H9 (cell line): ENCODE data around the gene GCAT. TPM values are rescaled to one million over a fixed set of nuclear protein-coding genes. Genes with fewer than 3 reads are reported as not detected.

Experiments used
- DNase-seq: peaks from one replicate; pipeline ENCODE4 v3.0.0-alpha.2; 2017
- H2AFZ ChIP-seq: one replicate; pipeline ENCODE4 v1.6.1; 2013; ENCODE audit warnings: mild to moderate bottlenecking, low read length, control low read depth, moderate library complexity
- H2AK5ac ChIP-seq: 2 replicates; pipeline ENCODE4 v1.6.1; 2013; ENCODE audit warnings: low read length, control low read depth, mixed read lengths; ENCODE audit not compliant: insufficient read length
- H2BK120ac ChIP-seq: one replicate; pipeline ENCODE4 v1.6.1; 2013; ENCODE audit warnings: low read depth, mild to moderate bottlenecking, low read length, control low read depth, inconsistent platforms; ENCODE audit not compliant: poor library complexity, severe bottlenecking
- H2BK12ac ChIP-seq: 2 replicates; pipeline ENCODE4 v1.6.1; 2013; ENCODE audit warnings: low read length, control low read depth, mixed read lengths, low read depth; ENCODE audit not compliant: insufficient read length
- H2BK15ac ChIP-seq: 2 replicates; pipeline ENCODE4 v1.6.1; 2013; ENCODE audit warnings: low read depth, low read length, control low read depth
- H2BK20ac ChIP-seq: one replicate; pipeline ENCODE4 v1.6.1; 2013; ENCODE audit warnings: low read depth, mild to moderate bottlenecking, low read length, control low read depth, inconsistent platforms; ENCODE audit not compliant: poor library complexity, severe bottlenecking
- H2BK5ac ChIP-seq: 2 replicates; pipeline ENCODE4 v1.6.1; 2013; ENCODE audit warnings: low read length, control low read depth, mixed read lengths; ENCODE audit not compliant: insufficient read length
- H3K14ac ChIP-seq: 2 replicates; pipeline ENCODE4 v1.6.1; 2013; ENCODE audit warnings: low read length, control low read depth; ENCODE audit not compliant: insufficient read depth
- H3K18ac ChIP-seq: 2 replicates; pipeline ENCODE4 v1.6.1; 2013; ENCODE audit warnings: low read depth, mild to moderate bottlenecking, mixed read lengths, low read length, control low read depth; ENCODE audit not compliant: insufficient read length
- H3K23ac ChIP-seq: 2 replicates; pipeline ENCODE4 v1.6.1; 2013; ENCODE audit warnings: low read length, control low read depth, mixed read lengths, low read depth; ENCODE audit not compliant: insufficient read length
- H3K23me2 ChIP-seq: 2 replicates; pipeline ENCODE4 v1.6.1; 2013; ENCODE audit warnings: low read depth, mild to moderate bottlenecking, mixed read lengths, low read length, control low read depth; ENCODE audit not compliant: insufficient read length, poor library complexity, severe bottlenecking
- H3K27ac ChIP-seq: 2 replicates; pipeline ENCODE4 v1.5.1; 2013; ENCODE audit warnings: low read length, control low read depth, mixed read lengths, low read depth; ENCODE audit not compliant: insufficient read length
- H3K27me3 ChIP-seq: 2 replicates; pipeline ENCODE4 v1.6.1; 2013; ENCODE audit warnings: low read length, control low read depth, inconsistent platforms; ENCODE audit not compliant: insufficient read depth
- H3K4ac ChIP-seq: 2 replicates; pipeline ENCODE4 v1.6.1; 2013; ENCODE audit warnings: low read depth, mild to moderate bottlenecking, control low read depth, inconsistent platforms, low read length, moderate library complexity
- H3K4me1 ChIP-seq: 2 replicates; pipeline ENCODE4 v1.6.1; 2013; ENCODE audit warnings: low read length, control low read depth, inconsistent platforms; ENCODE audit not compliant: insufficient read depth
- H3K4me2 ChIP-seq: 2 replicates; pipeline ENCODE4 v1.6.1; 2013; ENCODE audit warnings: low read length, control low read depth, mixed read lengths; ENCODE audit not compliant: insufficient read length, insufficient read depth
- H3K56ac ChIP-seq: 2 replicates; pipeline ENCODE4 v1.6.1; 2013; ENCODE audit warnings: low read depth, mild to moderate bottlenecking, mixed read lengths, low read length, control low read depth; ENCODE audit not compliant: insufficient read length
- H3K79me1 ChIP-seq: 2 replicates; pipeline ENCODE4 v1.6.1; 2013; ENCODE audit warnings: low read depth, mild to moderate bottlenecking, moderate library complexity, low read length, control low read depth, inconsistent platforms; ENCODE audit not compliant: insufficient read depth, poor library complexity, severe bottlenecking
- H3K79me2 ChIP-seq: 2 replicates; pipeline ENCODE4 v1.6.1; 2013; ENCODE audit warnings: low read length, control low read depth, inconsistent platforms; ENCODE audit not compliant: insufficient read depth
- H3K9ac ChIP-seq: 2 replicates; pipeline ENCODE4 v1.6.1; 2013; ENCODE audit warnings: low read length, control low read depth, mixed read lengths; ENCODE audit not compliant: insufficient read length; ENCODE audit errors: extremely low read depth
- H3K9me3 ChIP-seq: one replicate; pipeline ENCODE4 v1.6.1; 2013; ENCODE audit warnings: low read depth, low read length, inconsistent platforms; ENCODE audit not compliant: control insufficient read depth
- H3T11ph ChIP-seq: one replicate; pipeline ENCODE4 v1.6.1; 2013; ENCODE audit warnings: mild to moderate bottlenecking, low read length, control low read depth, inconsistent platforms
- H4K20me1 ChIP-seq: one replicate; pipeline ENCODE4 v1.6.1; 2013; ENCODE audit not compliant: control insufficient read depth, insufficient read length, insufficient read depth
- H4K5ac ChIP-seq: 2 replicates; pipeline ENCODE4 v1.6.1; 2013; ENCODE audit warnings: low read depth, mild to moderate bottlenecking, mixed read lengths, low read length, control low read depth; ENCODE audit not compliant: insufficient read length
- H4K8ac ChIP-seq: replicated peaks from 2 replicates; pipeline ENCODE4 v1.6.1; 2013; ENCODE audit warnings: low read length, control low read depth, mixed read lengths, low read depth; ENCODE audit not compliant: insufficient read length
- H4K91ac ChIP-seq: 2 replicates; pipeline ENCODE4 v1.6.1; 2013; ENCODE audit warnings: low read depth, mild to moderate bottlenecking, moderate library complexity, mixed read lengths, low read length, control low read depth; ENCODE audit not compliant: insufficient read length
- H3K27ac Mint-ChIP-seq, 3 experiments: 2 replicates in 2 of 3; 3 replicates in 1 of 3; pipeline ENCODE4 v1.8.0; 2020 to 2021; ENCODE audit warnings: mixed read lengths in 3 of 3, mild to moderate bottlenecking in 1 of 3, moderate library complexity in 1 of 3
- H3K27me3 Mint-ChIP-seq: 2 replicates; pipeline ENCODE4 v1.8.0; 2021; ENCODE audit warnings: low read depth, mild to moderate bottlenecking, moderate library complexity, mixed read lengths
- H3K36me3 Mint-ChIP-seq, 3 experiments: 2 replicates in 2 of 3; 3 replicates in 1 of 3; pipeline ENCODE4 v1.8.0; 2020 to 2021; ENCODE audit warnings: low read depth in 3 of 3, mixed read lengths in 3 of 3; ENCODE audit not compliant: insufficient read depth in 1 of 3
- H3K4me1 Mint-ChIP-seq, 2 experiments: 2 replicates each; pipeline ENCODE4 v1.8.0; 2020; ENCODE audit warnings: mixed read lengths in 2 of 2
- H3K4me3 Mint-ChIP-seq, 2 experiments: 2 replicates in 1 of 2; 3 replicates in 1 of 2; pipeline ENCODE4 v1.8.0; 2020 to 2021; ENCODE audit warnings: mild to moderate bottlenecking in 2 of 2, mixed read lengths in 2 of 2, moderate library complexity in 1 of 2
- H3K9me3 Mint-ChIP-seq, 2 experiments: 2 replicates in 1 of 2; 3 replicates in 1 of 2; pipeline ENCODE4 v1.8.0; 2020; ENCODE audit warnings: mild to moderate bottlenecking in 2 of 2, mixed read lengths in 2 of 2, moderate library complexity in 1 of 2
- WGBS: extraction: QIAGEN DNeasy Blood & Tissue Kit; methylation state at CpG from one replicate; pipeline ENCODE4 v1.1.7; 2013; ENCODE audit warnings: missing lambda C conversion rate, low lambda C conversion rate, mixed read lengths; ENCODE audit not compliant: insufficient read length; ENCODE audit errors: extremely low coverage; 5-methylcytosine and 5-hydroxymethylcytosine counted together
- total RNA-seq: library from RNA; stranded (reverse); gene quantifications from 2 replicates; pipeline ENCODE4 v1.2.1, GENCODE V29; 2021
- TF ChIP-seq, protein P1 (sequence below): fragments of 200-600 bp; sonication (generic); conservative IDR thresholded peaks from 3 replicates; pipeline ENCODE4 v1.8.0; 2021; ENCODE audit warnings: antibody characterized with exemption, mild to moderate bottlenecking

GCAT gene
- total RNA-seq, 1 experiment from 2014 or later, result 26.9 TPM

DNA sequence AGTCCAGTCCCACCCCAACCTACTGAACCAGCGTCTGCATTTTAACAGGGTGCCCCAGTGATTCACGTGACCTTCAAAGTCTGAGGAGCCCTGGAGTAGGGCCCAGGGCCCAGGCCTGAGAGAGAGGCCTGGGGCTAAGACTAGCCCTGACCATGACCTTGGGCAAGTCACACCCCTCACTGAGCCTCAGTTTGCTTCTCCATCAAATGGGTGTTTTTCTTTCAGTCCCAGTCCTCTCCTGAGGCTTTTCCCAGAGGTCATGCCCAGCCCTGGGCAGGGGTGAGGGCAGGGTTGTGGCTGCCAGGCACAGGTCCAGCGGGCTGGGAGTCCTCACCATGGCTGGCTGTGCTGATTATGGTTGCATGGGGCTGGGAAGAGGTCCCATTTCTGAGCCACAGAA is 33.0 kb upstream of the GCAT start:
- TF ChIP-seq, protein P1, sequence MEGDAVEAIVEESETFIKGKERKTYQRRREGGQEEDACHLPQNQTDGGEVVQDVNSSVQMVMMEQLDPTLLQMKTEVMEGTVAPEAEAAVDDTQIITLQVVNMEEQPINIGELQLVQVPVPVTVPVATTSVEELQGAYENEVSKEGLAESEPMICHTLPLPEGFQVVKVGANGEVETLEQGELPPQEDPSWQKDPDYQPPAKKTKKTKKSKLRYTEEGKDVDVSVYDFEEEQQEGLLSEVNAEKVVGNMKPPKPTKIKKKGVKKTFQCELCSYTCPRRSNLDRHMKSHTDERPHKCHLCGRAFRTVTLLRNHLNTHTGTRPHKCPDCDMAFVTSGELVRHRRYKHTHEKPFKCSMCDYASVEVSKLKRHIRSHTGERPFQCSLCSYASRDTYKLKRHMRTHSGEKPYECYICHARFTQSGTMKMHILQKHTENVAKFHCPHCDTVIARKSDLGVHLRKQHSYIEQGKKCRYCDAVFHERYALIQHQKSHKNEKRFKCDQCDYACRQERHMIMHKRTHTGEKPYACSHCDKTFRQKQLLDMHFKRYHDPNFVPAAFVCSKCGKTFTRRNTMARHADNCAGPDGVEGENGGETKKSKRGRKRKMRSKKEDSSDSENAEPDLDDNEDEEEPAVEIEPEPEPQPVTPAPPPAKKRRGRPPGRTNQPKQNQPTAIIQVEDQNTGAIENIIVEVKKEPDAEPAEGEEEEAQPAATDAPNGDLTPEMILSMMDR, result no peak
- Histone ChIP-seq H3K4me2 (no peak overlapping the region), H2AK5ac (no peak overlapping the region), H3K18ac (no peak overlapping the region), H3K4me1 (no peaks in the 10 kb centered on the region), H3K23ac (no peak overlapping the region), H2BK120ac (no peak overlapping the region), H3T11ph (no peak overlapping the region), H2BK20ac (no peak overlapping the region), H3K9me3 (no peaks in the 10 kb centered on the region), H3K79me1 (no peaks in the 10 kb centered on the region), H2BK15ac (no peak overlapping the region), H4K20me1 (no peaks in the 10 kb centered on the region), H3K79me2 (no peaks in the 10 kb centered on the region), H3K14ac (no peak overlapping the region), H2BK5ac (no peak overlapping the region), H3K4ac (no peak overlapping the region), H3K27me3 (no peaks in the 10 kb centered on the region), H4K5ac (no peak overlapping the region), H2BK12ac (no peak overlapping the region), H3K23me2 (no peaks in the 10 kb centered on the region), H4K8ac (no peak overlapping the region), H2AFZ (no peak overlapping the region), H3K9ac (no peak overlapping the region), H4K91ac (no peak overlapping the region), H3K56ac (no peak overlapping the region), H3K27ac (no peak overlapping the region)
- no peak for DNase-seq
- WGBS, result no CpG with 5 or more reads among the region's 3 CpGs
- Mint-ChIP-seq H3K36me3 (peaks cover 3 to 34% (median 27%) of the 10 kb centered on the region in 3 experiments; a peak in 6 of 7 replicates), H3K4me1 (peaks cover 10 to 20% of the 10 kb centered on the region in 2 experiments), H3K27me3 (peaks cover 22% of the 10 kb centered on the region), H3K4me3 (no peak overlapping the region), H3K9me3 (no peaks in the 10 kb centered on the region), H3K27ac (no peak overlapping the region)
